OCI-M2 (cell line): ENCODE measurements around the gene TIMM23B.
"Not testable (repeated sequence)": the region's sequence is repeated elsewhere in the genome, so short reads cannot be mapped to it uniquely, and the experiment has no call there.

Experiments
- DNase-seq: peaks from one replicate; lab custom pipeline; 2025; ENCODE audit not compliant: unreplicated experiment; lab: John Stamatoyannopoulos, UW

The TIMM23B gene

DNA sequence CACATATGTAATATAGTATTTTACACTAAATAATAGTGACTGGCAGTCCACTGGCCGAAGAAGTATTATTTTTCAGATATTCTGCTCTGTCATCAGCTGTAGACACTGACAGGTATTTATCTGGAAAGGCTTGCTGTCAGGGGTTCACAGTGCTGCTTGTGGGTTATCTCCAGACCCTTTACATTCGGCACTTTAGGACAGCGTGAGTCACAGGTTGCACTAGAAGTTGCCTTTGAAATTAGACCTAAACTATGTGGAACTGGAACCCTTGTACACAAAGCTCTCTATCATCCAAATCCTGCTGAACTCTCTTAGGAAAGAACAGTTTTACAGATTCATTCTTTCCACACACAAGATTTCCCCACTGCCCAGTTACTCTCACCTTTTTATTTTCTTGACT is 30.2 kb downstream of the TIMM23B start:
- DNase-seq, result not testable (repeated sequence)

GRCh38 chr10:49977756-49978155 is 35.9 kb downstream of the TIMM23B start:
- DNase-seq, result not testable (repeated sequence)

GRCh38 chr10:49987207-49987606 is 45.4 kb downstream of the TIMM23B start:
- DNase-seq, result not testable (repeated sequence)

- not testable (repeated sequence) for DNase-seq
Measured at GRCh38 chr10:49988376-49988775, 46.5 kb downstream of the TIMM23B start, which contains the start of gene AGAP6. TSS of gene AGAP6 (plus strand) at chr10:49988406. CDS start at chr10:49988716, 310 bp downstream.

DNA sequence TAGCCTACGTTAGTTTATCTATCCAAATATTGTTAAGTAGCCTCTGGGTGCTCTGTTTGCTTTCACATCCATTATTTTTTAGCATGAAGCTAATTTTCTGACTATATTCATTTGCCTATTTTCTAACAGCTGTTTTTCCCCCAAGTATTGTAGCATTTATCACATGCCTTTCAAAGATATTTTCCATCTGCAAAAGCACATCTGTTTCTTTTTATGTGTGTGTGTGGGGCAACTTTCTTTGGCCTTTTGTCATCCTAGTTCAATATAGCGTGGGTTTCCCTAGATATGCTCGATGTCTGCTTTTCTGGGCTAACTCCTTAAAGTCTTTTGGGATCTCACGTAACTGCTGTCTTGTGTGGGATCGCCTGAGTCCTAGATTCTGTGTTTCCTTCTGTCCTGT is 53.5 kb downstream of the TIMM23B start:
- DNase-seq, result not testable (repeated sequence)

DNA sequence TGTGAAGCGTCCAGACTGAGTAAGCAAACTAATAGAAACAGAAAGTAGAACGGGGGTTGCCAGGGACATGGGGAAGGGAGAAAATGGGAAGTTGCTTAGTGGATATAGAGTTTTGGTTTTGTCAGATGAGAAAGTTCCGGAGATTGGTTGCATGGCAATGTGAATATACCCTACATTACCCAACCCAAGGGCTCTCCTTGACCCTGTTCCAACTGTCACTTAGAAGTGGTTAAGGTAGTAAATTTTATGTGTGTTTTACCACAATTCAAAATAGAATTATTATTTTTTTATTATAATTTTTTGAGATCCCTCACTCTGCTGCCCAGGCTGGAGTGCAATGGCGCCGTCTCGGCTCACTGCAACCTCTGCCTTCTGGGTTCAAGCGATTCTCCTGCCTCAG is 72.2 kb downstream of the TIMM23B start:
- DNase-seq, result not testable (repeated sequence)

- not testable (repeated sequence) for DNase-seq
Measured at GRCh38 chr10:50015596-50016220, 73.9 kb downstream of the TIMM23B start.

- not testable (repeated sequence) for DNase-seq
Measured at GRCh38 chr10:50016926-50017325, 75.1 kb downstream of the TIMM23B start.

GRCh38 chr10:50017646-50018045 is 75.8 kb downstream of the TIMM23B start:
- DNase-seq, result not testable (repeated sequence)

- DNase-seq, result not testable (repeated sequence)
Measured at GRCh38 chr10:50019279-50019678, 77.4 kb downstream of the TIMM23B start.

- DNase-seq, result not testable (repeated sequence)
Measured at GRCh38 chr10:50020451-50021024, 78.7 kb downstream of the TIMM23B start.

GRCh38 chr10:50021646-50022045 is 79.8 kb downstream of the TIMM23B start:
- no peak for DNase-seq
